K562 (cell line): Measurements from ENCODE around the gene DRC3. TPM values are rescaled to one million over a fixed set of nuclear protein-coding genes. Genes with fewer than 3 reads are reported as not detected.

Source experiments
- ARID1B ChIP-seq: fragments of 450-650 bp; IDR thresholded peaks from 2 replicates; pipeline ENCODE4 v1.6.1; 2016; ENCODE audit warnings: antibody characterized with exemption, mild to moderate bottlenecking, inconsistent platforms
- CHD7 ChIP-seq: fragments of 200-600 bp; sonication (generic); IDR thresholded peaks from one replicate; pipeline ENCODE4 v1.6.1; 2012; ENCODE audit warnings: mild to moderate bottlenecking, low read depth, low read length, inconsistent platforms
- CREBBP ChIP-seq: IDR thresholded peaks from one replicate; pipeline ENCODE4 v1.6.1; 2012; ENCODE audit warnings: low read depth, mild to moderate bottlenecking, control low read depth, inconsistent platforms, low read length
- ETV6 ChIP-seq, 3 experiments: fragments of 150-350 bp in 1 of 3; sonication (generic) in 1 of 3; formaldehyde crosslinking in 1 of 3; IDR thresholded peaks; 2 replicates each; pipeline versions ENCODE4 v1.6.1 to v1.8.0; 2014 to 2022; ENCODE audit warnings: borderline replicate concordance in 2 of 3, low read depth in 2 of 3, antibody characterized with exemption in 1 of 3, low read length in 1 of 3, mild to moderate bottlenecking in 1 of 3, missing genetic modification reagents in 1 of 3
- MBD1 ChIP-seq: fragments of 250-450 bp; sonication (Bioruptor Pico); IDR thresholded peaks from 2 replicates; pipeline ENCODE4 v1.8.0; 2022; ENCODE audit warnings: inconsistent platforms
- NFYB ChIP-seq: IDR thresholded peaks from 2 replicates; pipeline ENCODE4 v1.6.1; 2011; ENCODE audit warnings: mild to moderate bottlenecking, moderate library complexity; ENCODE audit not compliant: insufficient read length; ENCODE audit errors: extremely low read depth
- ZFP36 ChIP-seq: fragments of 150-350 bp; IDR thresholded peaks from 2 replicates; pipeline ENCODE4 v1.6.1; 2018; ENCODE audit warnings: low read length, low read depth; ENCODE audit not compliant: partially characterized antibody
- ZNF830 ChIP-seq: fragments of 250-450 bp; sonication (Bioruptor Pico); IDR thresholded peaks from 2 replicates; pipeline ENCODE4 v1.5.0; 2021; ENCODE audit warnings: mild to moderate bottlenecking
- polyA plus RNA-seq, 8 experiments: library from polyadenylated mRNA; depleted of rRNA in 4 of 8; stranded (reverse) in 5 of 8; unstranded in 3 of 8; fragments of >200 nt; fragmentation: Nextera tagmentation in 2 of 8; fragmentation: Illumina TruSeq in 1 of 8; extraction: Ambion mirVana in 2 of 8; extraction: Trizol in 1 of 8; gene quantifications; 2 replicates each; pipeline versions ENCODE4 v1.2.1 to v1.2.3, GENCODE V29; 2011 to 2014; ENCODE audit warnings: inconsistent platforms in 1 of 8, missing spikeins in 1 of 8
- total RNA-seq, 7 experiments: library from RNA; depleted of rRNA in 6 of 7; stranded (reverse); fragments of >200 nt in 6 of 7; fragmentation: Illumina TruSeq in 2 of 7; extraction: Trizol in 2 of 7; gene quantifications; 2 replicates each; pipeline versions ENCODE4 v1.2.1 to v1.2.3, GENCODE V29; 2011 to 2021; ENCODE audit warnings: low replicate concordance in 1 of 7
- TF ChIP-seq, protein P1 (sequence below): sonication (generic); formaldehyde crosslinking; IDR thresholded peaks from 2 replicates; pipeline ENCODE4 v1.8.1; 2023; ENCODE audit warnings: mild to moderate bottlenecking, missing genetic modification reagents
- TF ChIP-seq, protein P2 (sequence below): IDR thresholded peaks from 2 replicates; pipeline ENCODE4 v1.6.1; 2011; ENCODE audit not compliant: insufficient read length; ENCODE audit errors: extremely low read depth

The DRC3 gene
- total and polyA plus RNA-seq, 9 of the 15 experiments (the other 6 are each of a cell fraction or from before 2014, with no cell fraction given) = 0.10 to 0.84 (median 0.30) TPM; not detected in 3

GRCh38 chr17:17972126-17972951, at the start of gene DRC3, which contains the start of gene TOM1L2 (continued):
- TF ChIP-seq CHD7 = no peak
- no peak for TF ChIP-seq CREBBP
- no peak for TF ChIP-seq ZFP36
- TF ChIP-seq ETV6 (IDR thresholded peaks at IDR 0.05; ENCODE audit: borderline replicate concordance in 1 of 2, low read depth in 2 of 2, low read length in 1 of 2) = no peak
- no peak for TF ChIP-seq ETV6 (CRISPR knock-in tag; IDR thresholded peaks at IDR 0.05; ENCODE audit: borderline replicate concordance)
- TF ChIP-seq NFYB = peak; percentile 91
- TF ChIP-seq, protein P1, sequence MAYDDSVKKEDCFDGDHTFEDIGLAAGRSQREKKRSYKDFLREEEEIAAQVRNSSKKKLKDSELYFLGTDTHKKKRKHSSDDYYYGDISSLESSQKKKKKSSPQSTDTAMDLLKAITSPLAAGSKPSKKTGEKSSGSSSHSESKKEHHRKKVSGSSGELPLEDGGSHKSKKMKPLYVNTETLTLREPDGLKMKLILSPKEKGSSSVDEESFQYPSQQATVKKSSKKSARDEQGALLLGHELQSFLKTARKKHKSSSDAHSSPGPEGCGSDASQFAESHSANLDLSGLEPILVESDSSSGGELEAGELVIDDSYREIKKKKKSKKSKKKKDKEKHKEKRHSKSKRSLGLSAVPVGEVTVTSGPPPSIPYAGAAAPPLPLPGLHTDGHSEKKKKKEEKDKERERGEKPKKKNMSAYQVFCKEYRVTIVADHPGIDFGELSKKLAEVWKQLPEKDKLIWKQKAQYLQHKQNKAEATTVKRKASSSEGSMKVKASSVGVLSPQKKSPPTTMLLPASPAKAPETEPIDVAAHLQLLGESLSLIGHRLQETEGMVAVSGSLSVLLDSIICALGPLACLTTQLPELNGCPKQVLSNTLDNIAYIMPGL = no peak
- TF ChIP-seq ZNF830 (CRISPR knock-in tag) = no peak
- no peak for TF ChIP-seq ARID1B
- no peak for TF ChIP-seq MBD1
- TF ChIP-seq, protein P2, sequence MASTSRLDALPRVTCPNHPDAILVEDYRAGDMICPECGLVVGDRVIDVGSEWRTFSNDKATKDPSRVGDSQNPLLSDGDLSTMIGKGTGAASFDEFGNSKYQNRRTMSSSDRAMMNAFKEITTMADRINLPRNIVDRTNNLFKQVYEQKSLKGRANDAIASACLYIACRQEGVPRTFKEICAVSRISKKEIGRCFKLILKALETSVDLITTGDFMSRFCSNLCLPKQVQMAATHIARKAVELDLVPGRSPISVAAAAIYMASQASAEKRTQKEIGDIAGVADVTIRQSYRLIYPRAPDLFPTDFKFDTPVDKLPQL = no peak
